Panc1 (cell line): Measurements from ENCODE around the gene MYO1F. TPM values are rescaled to one million over a fixed set of nuclear protein-coding genes. Genes with fewer than 3 reads are reported as not detected.

ENCODE experiments used
- ATAC-seq: fragments of 200-7000 bp; cut with Tn5 transposase; 2 replicates; pipeline ENCODE4 v1.9.1; 2020; ENCODE audit warnings: mild to moderate bottlenecking, moderate library complexity
- BruUV-seq: library from RNA; stranded (reverse); fragments of 400-500 nt; replicated peaks from 2 replicates; lab custom pipeline; 2021; lab: Mats Ljungman, UMichigan
- CTCF ChIA-PET: fragments of 300-600 bp; sonication (Branson Sonifier 250); formaldehyde crosslinking; loops from one replicate; lab custom pipeline; 2022; ENCODE audit warnings: antibody characterized with exemption; lab: Charles Lee
- POLR2A ChIA-PET: fragments of 300-600 bp; sonication (Branson Sonifier 250); formaldehyde crosslinking; loops from one replicate; lab custom pipeline; 2022; ENCODE audit warnings: antibody characterized with exemption; lab: Charles Lee
- DNase-seq: peaks from one replicate; pipeline ENCODE4 v3.0.0-alpha.2; 2010; ENCODE audit warnings: low read depth, low spot score
- H3K27ac ChIP-seq: 2 replicates; pipeline ENCODE4 v1.5.1; 2011; ENCODE audit warnings: mild to moderate bottlenecking, low read length, inconsistent platforms
- H3K27me3 ChIP-seq: fragments of 200-500 bp; sonication (Bioruptor generic); 2 replicates; pipeline ENCODE4 v1.6.0; 2014; ENCODE audit warnings: low read length, inconsistent platforms; ENCODE audit not compliant: control insufficient read depth, insufficient read depth
- H3K36me3 ChIP-seq: fragments of 200-500 bp; sonication (Bioruptor generic); 2 replicates; pipeline ENCODE4 v1.5.1; 2014; ENCODE audit warnings: inconsistent platforms, mild to moderate bottlenecking, low read length, moderate library complexity; ENCODE audit not compliant: control insufficient read depth, insufficient read depth
- H3K4me1 ChIP-seq: 2 replicates; pipeline ENCODE4 v1.5.1; 2011; ENCODE audit warnings: inconsistent platforms, mild to moderate bottlenecking, low read length, moderate library complexity; ENCODE audit not compliant: control insufficient read depth, insufficient read depth
- H3K4me3 ChIP-seq, 2 experiments: 2 replicates each; pipeline ENCODE4 v1.5.1; 2011 to 2012; ENCODE audit warnings: low read depth in 2 of 2, low read length in 2 of 2, mild to moderate bottlenecking in 2 of 2, inconsistent platforms in 1 of 2, moderate library complexity in 1 of 2
- H3K9me3 ChIP-seq: fragments of 200-500 bp; sonication (Bioruptor generic); 2 replicates; pipeline ENCODE4 v1.5.1; 2014; ENCODE audit warnings: low read depth, mild to moderate bottlenecking, inconsistent platforms, low read length, moderate library complexity; ENCODE audit not compliant: control insufficient read depth, insufficient read depth
- CTCF ChIP-seq: fragments of 450-650 bp; IDR thresholded peaks from 2 replicates; pipeline ENCODE4 v1.5.1; 2017; ENCODE audit warnings: mild to moderate bottlenecking
- POLR2AphosphoS5 ChIP-seq: IDR thresholded peaks from 2 replicates; pipeline ENCODE4 v1.6.1; 2012; ENCODE audit warnings: mild to moderate bottlenecking, low read depth, low read length, moderate library complexity
- SIN3A ChIP-seq: IDR thresholded peaks from 2 replicates; pipeline ENCODE4 v1.6.1; 2012; ENCODE audit warnings: low read depth, mild to moderate bottlenecking, low read length, moderate library complexity, borderline replicate concordance; ENCODE audit not compliant: insufficient read depth
- TCF7L2 ChIP-seq: IDR thresholded peaks from 2 replicates; pipeline ENCODE4 v1.6.1; 2011; ENCODE audit warnings: mild to moderate bottlenecking, low read depth, low read length, inconsistent platforms
- in situ Hi-C: cut with HindIII; loops from 2 replicates; pipeline ENCODE4 v1.10.0; 2016; ENCODE audit warnings: low sequenced_read_pairs, low pct_unique_long_range_greater_than_20kb
- intact Hi-C: fragments of 100-400 bp; cut with micrococcal nuclease; formaldehyde crosslinking; loops from one replicate; pipeline ENCODE4 v1.10.0; 2022; ENCODE audit not compliant: unreplicated experiment
- total RNA-seq: library from RNA; stranded (reverse); gene quantifications from one replicate; pipeline ENCODE4 v1.2.1, GENCODE V29; 2021; ENCODE audit not compliant: unreplicated experiment
- TF ChIP-seq, protein P1 (sequence below), 2 experiments: IDR thresholded peaks; 2 replicates each; pipeline ENCODE4 v1.6.1; 2011 to 2012; ENCODE audit warnings: low read depth in 2 of 2, control low read depth in 1 of 2, low read length in 1 of 2, mild to moderate bottlenecking in 1 of 2, moderate library complexity in 1 of 2; ENCODE audit not compliant: insufficient read depth in 1 of 2

The MYO1F gene
- total RNA-seq, 1 experiment from 2014 or later: 0.33 TPM

GRCh38 chr19:8483165-8483564 is 94.1 kb downstream of the MYO1F start:
- no peak for ATAC-seq
- DNase-seq: no peak
- TF ChIP-seq CTCF: no peak
- no peak for TF ChIP-seq POLR2AphosphoS5
- no peak for TF ChIP-seq TCF7L2
- TF ChIP-seq, protein P1, sequence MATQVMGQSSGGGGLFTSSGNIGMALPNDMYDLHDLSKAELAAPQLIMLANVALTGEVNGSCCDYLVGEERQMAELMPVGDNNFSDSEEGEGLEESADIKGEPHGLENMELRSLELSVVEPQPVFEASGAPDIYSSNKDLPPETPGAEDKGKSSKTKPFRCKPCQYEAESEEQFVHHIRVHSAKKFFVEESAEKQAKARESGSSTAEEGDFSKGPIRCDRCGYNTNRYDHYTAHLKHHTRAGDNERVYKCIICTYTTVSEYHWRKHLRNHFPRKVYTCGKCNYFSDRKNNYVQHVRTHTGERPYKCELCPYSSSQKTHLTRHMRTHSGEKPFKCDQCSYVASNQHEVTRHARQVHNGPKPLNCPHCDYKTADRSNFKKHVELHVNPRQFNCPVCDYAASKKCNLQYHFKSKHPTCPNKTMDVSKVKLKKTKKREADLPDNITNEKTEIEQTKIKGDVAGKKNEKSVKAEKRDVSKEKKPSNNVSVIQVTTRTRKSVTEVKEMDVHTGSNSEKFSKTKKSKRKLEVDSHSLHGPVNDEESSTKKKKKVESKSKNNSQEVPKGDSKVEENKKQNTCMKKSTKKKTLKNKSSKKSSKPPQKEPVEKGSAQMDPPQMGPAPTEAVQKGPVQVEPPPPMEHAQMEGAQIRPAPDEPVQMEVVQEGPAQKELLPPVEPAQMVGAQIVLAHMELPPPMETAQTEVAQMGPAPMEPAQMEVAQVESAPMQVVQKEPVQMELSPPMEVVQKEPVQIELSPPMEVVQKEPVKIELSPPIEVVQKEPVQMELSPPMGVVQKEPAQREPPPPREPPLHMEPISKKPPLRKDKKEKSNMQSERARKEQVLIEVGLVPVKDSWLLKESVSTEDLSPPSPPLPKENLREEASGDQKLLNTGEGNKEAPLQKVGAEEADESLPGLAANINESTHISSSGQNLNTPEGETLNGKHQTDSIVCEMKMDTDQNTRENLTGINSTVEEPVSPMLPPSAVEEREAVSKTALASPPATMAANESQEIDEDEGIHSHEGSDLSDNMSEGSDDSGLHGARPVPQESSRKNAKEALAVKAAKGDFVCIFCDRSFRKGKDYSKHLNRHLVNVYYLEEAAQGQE (IDR thresholded peaks at IDR 0.05; ENCODE audit: insufficient read depth in 1 of 2, low read depth in 2 of 2, low read length in 1 of 2): no peak
- TF ChIP-seq SIN3A: no peak
- no TSS peak for BruUV-seq
- intact Hi-C loops (no loop called here), in situ Hi-C loops (no loop called here)
- peaks cover 8% of the 10 kb centered on the region for H3K36me3 ChIP-seq
- CTCF ChIA-PET: no interaction called here
- no peak overlapping the region for H3K27ac ChIP-seq
- no peaks in the 10 kb centered on the region for H3K27me3 ChIP-seq
- H3K9me3 ChIP-seq: no peaks in the 10 kb centered on the region
- H3K4me3 ChIP-seq: no peak overlapping the region
- H3K4me1 ChIP-seq: no peaks in the 10 kb centered on the region
- POLR2A ChIA-PET: no interaction called here

DNA sequence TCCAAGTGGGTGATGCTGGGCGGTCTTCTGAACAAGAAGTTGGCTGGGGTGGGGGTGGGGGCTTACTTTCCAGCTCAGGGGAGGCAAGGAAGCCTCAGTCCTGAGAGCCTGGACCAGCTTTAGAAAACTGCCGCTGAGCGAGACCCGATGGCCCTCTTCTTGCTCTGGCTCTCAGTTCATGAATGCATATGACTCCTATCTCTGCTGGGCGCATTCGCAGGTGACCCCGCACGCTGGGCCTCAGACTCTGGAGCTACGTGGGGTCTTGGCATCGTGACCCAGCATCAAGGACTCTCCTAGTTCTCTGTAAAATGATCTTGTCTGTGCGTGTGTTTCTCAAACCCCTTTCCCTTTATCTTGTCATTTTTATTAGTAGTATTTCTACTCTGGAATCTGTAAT is 94.5 kb downstream of the MYO1F start:
- no peak overlapping the region for H3K27ac ChIP-seq
- no TSS peak for BruUV-seq
- no peak overlapping the region for H3K4me3 ChIP-seq
- ATAC-seq (no peak), DNase-seq (no peak)
- H3K9me3 ChIP-seq: no peaks in the 10 kb centered on the region
- H3K27me3 ChIP-seq: no peaks in the 10 kb centered on the region
- no peaks in the 10 kb centered on the region for H3K4me1 ChIP-seq
- in situ Hi-C loops: no loop called here
- intact Hi-C loops: no loop called here
- peaks cover 8% of the 10 kb centered on the region for H3K36me3 ChIP-seq
- no peak for TF ChIP-seq CTCF
- TF ChIP-seq SIN3A: no peak
- TF ChIP-seq POLR2AphosphoS5: no peak
- TF ChIP-seq, protein P1 (IDR thresholded peaks at IDR 0.05; ENCODE audit: insufficient read depth in 1 of 2, low read depth in 2 of 2, low read length in 1 of 2): no peak
- no peak for TF ChIP-seq TCF7L2
- CTCF ChIA-PET: interaction anchor here (0.6 kb wide), 1 partner anchor 17 kb away, joined by 6 read pairs; no protein-coding TSS in a partner anchor
- POLR2A ChIA-PET: no interaction called here
